ENCODE measurements around the gene IL1RAPL2.
"Not testable (repeated sequence)": the region's sequence is repeated elsewhere in the genome, so short reads cannot be mapped to it uniquely, and the experiment has no call there.

Gene IL1RAPL2

GRCh38 chrX:104669063-104669462 is 103.1 kb downstream of the IL1RAPL2 start:
- no peak for DNase-seq (ENCODE audit: low read depth in 2 of 3, low spot score in 1 of 3)

DNA sequence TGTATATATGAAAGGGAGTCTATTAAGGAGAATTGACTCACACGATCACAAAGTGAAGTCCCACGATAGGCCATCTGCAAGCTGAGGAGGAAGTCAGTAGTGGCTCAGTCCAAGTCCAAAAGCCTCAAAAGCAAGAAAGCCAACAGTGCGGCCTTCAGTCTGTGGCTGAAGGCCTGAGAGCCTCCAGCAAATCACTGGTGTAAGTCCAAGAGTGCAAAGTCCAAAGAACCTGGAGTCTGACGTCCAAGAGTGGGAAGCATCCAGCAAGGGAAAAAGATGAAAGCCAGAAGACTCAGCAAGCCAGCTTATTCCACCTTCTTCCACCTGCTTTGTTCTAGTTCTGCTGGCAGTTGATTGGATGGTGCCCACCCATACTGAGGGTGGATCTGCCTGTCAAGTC is 104.1 kb downstream of the IL1RAPL2 start:
- DNase-seq (ENCODE audit: low read depth in 2 of 3, low spot score in 1 of 3) = no peak

DNA sequence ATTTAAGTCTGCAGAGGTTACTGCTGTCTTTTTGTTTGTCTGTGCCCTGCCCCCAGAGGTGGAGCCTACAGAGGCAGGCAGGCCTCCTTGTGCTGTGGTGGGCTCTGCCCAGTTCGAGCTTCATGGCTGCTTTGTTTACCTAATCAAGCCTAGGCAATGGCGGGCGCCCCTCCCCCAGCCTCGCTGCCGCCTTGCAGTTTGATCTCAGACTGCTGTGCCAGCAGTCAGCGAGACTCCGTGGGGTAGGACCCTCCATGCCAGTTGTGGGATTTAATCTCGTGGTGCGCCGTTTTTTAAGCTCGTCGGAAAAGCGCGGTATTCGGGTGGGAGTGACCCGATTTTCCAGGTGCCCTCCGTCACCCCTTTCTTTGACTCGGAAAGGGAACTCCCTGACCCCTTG is 111.5 kb downstream of the IL1RAPL2 start:
- not testable (repeated sequence) for DNase-seq (ENCODE audit: low read depth in 2 of 3, low spot score in 1 of 3)

DNA sequence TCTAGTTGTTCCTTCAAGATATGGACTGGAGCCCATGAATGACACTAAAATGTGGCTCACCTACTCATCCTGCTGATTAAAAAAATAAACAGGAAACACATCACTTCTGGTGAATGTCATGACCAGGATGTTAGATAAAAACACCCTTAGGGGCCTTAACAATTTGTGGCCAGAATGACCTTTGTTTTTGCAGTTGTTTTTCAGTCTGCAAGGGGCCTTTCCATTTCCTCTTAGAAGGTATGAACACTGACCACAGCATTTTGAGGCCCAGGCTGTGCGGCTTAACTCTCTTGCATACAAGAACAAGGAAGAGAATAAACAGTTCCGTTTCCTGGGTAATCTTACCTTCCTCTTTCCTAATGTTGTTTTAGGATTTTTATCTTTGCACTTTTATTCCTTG is 113.2 kb downstream of the IL1RAPL2 start:
- DNase-seq (ENCODE audit: low read depth in 2 of 3, low spot score in 1 of 3) = no peak

- no peak for DNase-seq (ENCODE audit: low read depth in 2 of 3, low spot score in 1 of 3)
These were observed 115.2 kb downstream of the IL1RAPL2 start for GRCh38 chrX:104681214-104681613.

GRCh38 chrX:104684077-104684476 is 118.1 kb downstream of the IL1RAPL2 start:
- DNase-seq (ENCODE audit: low read depth in 2 of 3, low spot score in 1 of 3) = no peak

DNA sequence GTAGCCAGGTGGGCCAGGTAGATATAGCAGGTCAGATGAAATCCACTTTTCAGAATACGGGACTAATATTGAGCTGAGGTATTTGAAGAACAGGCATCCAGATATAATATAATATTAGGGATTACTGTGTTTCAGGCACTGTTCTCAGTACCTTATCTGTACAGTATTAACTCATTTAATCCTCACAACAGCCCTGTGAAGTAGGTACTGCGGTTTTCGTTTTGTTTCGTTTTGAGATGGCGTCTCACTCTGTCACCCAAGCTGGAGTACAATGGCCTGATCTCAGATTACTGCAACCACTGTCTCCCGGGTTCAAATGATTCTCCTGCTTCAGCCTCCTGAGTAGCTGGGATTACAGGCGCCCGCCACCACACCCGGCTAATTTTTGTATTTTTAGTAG is 129.6 kb downstream of the IL1RAPL2 start:
- no peak for DNase-seq (ENCODE audit: low read depth in 2 of 3, low spot score in 1 of 3)

- DNase-seq (ENCODE audit: low read depth in 2 of 3, low spot score in 1 of 3) = no peak
These were observed 130.7 kb downstream of the IL1RAPL2 start for GRCh38 chrX:104696667-104697066.

DNA sequence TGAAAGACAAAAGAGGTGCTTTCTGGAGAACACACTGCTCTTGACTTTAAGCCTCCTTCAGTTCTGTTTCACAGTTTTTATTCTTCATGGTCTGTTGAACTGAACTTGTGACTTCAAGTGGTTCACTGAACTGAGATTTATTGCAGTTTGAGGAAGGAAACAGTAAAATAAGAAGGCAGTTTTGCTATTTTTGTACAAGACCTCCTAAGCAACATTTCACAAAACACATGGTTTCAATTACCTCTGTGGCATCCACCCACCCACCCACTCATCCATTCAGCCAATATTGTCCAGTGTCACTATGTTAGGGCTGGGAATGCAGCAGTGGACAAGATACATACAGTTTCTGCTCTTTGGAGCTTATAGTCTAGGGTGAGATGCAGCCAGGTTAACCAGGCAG is 131.3 kb downstream of the IL1RAPL2 start:
- DNase-seq (ENCODE audit: low read depth in 2 of 3, low spot score in 1 of 3) = no peak

GRCh38 chrX:104707042-104707441 is 141.0 kb downstream of the IL1RAPL2 start:
- DNase-seq (ENCODE audit: low read depth in 2 of 3, low spot score in 1 of 3) = no peak

- no peak for DNase-seq (ENCODE audit: low read depth in 2 of 3, low spot score in 1 of 3)
These were observed 141.6 kb downstream of the IL1RAPL2 start for GRCh38 chrX:104707572-104707971.

- DNase-seq (ENCODE audit: low read depth in 2 of 3, low spot score in 1 of 3) = no peak
These were observed 146.5 kb downstream of the IL1RAPL2 start for GRCh38 chrX:104712515-104712914.

DNA sequence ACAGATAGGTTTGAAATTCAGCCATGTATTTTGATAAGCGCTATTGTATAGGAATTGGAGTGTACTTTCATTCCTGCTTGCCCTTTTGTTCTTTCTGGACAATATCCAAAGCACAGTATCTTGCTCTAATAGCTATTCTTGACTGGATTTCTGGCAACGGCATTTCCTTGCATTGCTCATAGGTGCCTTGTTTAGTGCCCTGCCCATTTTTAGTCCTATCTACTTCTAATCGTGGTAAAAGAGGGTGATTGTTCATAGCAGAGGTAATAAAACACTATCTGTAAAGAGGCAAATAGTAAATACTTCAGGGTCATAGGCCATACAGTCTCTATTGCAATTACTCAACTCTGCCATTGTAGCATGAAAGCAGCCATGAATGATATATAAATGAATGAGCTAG is 155.9 kb downstream of the IL1RAPL2 start:
- no peak for DNase-seq (ENCODE audit: low read depth in 2 of 3, low spot score in 1 of 3)

DNA sequence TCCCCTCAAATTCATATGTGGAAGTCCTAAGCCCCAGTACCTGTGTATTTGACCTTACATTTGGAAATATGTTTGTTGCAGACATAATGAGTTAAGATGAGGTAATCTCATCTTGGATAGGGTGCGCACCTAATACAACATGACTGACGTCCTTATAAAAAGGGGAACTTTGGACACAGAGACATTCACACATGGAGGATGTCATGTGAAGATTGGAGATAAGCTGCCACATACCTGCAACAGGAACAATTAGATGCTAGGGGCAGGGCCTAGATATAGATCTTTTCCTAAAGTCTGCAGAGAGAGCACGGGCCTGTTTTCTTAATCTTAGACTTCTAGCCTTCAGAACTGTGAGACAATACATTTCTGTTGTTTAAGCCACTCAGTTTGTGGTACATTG is 162.5 kb downstream of the IL1RAPL2 start:
- DNase-seq (ENCODE audit: low read depth in 2 of 3, low spot score in 1 of 3) = no peak

GRCh38 chrX:104742355-104742754 is 176.4 kb downstream of the IL1RAPL2 start:
- no peak for DNase-seq (ENCODE audit: low read depth in 2 of 3, low spot score in 1 of 3)

GRCh38 chrX:104745152-104745551 is 179.2 kb downstream of the IL1RAPL2 start:
- no peak for DNase-seq (ENCODE audit: low read depth in 2 of 3, low spot score in 1 of 3)

- DNase-seq (ENCODE audit: low read depth in 2 of 3, low spot score in 1 of 3) = no peak
These were observed 184.1 kb downstream of the IL1RAPL2 start for GRCh38 chrX:104749951-104750610.

- no peak for DNase-seq (ENCODE audit: low read depth in 2 of 3, low spot score in 1 of 3)
These were observed 196.6 kb downstream of the IL1RAPL2 start for GRCh38 chrX:104762641-104763040.

GRCh38 chrX:104789784-104790183 is 223.8 kb downstream of the IL1RAPL2 start:
- DNase-seq (ENCODE audit: low read depth in 2 of 3, low spot score in 1 of 3) = no peak

- DNase-seq (ENCODE audit: low read depth in 2 of 3, low spot score in 1 of 3) = no peak
These were observed 229.8 kb downstream of the IL1RAPL2 start for GRCh38 chrX:104795804-104796203.

- DNase-seq (ENCODE audit: low read depth in 2 of 3, low spot score in 1 of 3) = no peak
These were observed 237.2 kb downstream of the IL1RAPL2 start for GRCh38 chrX:104803219-104803618.

DNA sequence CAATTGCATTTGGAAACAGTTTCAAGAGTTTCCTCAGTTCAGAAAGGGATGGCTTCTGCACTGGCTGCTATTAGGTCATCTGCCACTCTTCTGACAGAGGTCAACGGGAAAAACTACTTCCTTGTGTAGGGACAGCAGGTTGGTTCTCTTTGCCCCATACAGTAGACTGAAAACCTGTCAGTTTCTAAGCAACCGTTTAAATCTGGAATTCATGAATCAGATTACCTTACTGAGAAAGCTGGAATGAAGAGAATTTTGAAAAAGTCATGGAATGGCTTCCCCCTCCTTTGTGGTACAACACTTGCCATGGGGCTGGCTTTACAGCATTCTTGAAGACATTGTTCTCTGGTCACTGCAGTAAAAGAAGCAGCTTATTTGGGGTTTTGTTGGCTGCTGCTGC is 240.3 kb downstream of the IL1RAPL2 start:
- DNase-seq (ENCODE audit: low read depth in 2 of 3, low spot score in 1 of 3) = no peak

DNA sequence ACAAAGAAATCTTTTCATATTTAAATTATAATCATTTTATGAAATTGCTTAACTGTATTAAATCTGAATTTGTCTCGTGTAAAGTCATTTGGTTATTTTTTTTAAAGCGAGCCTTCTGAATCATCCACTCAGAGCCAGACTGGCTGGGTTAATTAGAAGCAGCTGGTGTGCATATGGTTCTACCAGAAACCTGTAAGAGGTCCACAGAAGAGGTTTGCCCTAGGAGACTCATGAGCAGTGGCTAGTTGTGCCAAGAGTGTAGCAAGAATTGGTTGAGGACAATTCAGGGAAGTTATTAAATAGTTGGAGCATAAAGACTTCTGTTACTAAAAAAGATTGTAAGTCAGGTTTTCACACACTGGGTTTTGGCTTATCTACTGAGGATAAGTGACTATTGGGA is 267.4 kb downstream of the IL1RAPL2 start:
- DNase-seq (ENCODE audit: low read depth in 2 of 3, low spot score in 1 of 3) = no peak

- no peak for DNase-seq (ENCODE audit: low read depth in 2 of 3, low spot score in 1 of 3)
These were observed 276.6 kb downstream of the IL1RAPL2 start for GRCh38 chrX:104842646-104843045.
